A673 (cell line): Measurements from ENCODE around the gene FGF14.

Experiments
- EZH2 ChIP-seq: fragments of 200-600 bp; sonication (generic); IDR thresholded peaks from 2 replicates; pipeline ENCODE4 v1.6.1; 2017; ENCODE audit warnings: borderline replicate concordance, low read depth, mild to moderate bottlenecking, mixed read lengths, antibody characterized with exemption, low read length; ENCODE audit not compliant: poor library complexity, severe bottlenecking
- TF ChIP-seq, protein P1 (sequence below): fragments of 300-800, 200-600 bp; sonication (generic); conservative IDR thresholded peaks from 2 replicates; pipeline ENCODE4 v1.5.1; 2017; ENCODE audit warnings: low read depth, mild to moderate bottlenecking, antibody characterized with exemption, low read length, moderate library complexity, mixed read lengths

DNA sequence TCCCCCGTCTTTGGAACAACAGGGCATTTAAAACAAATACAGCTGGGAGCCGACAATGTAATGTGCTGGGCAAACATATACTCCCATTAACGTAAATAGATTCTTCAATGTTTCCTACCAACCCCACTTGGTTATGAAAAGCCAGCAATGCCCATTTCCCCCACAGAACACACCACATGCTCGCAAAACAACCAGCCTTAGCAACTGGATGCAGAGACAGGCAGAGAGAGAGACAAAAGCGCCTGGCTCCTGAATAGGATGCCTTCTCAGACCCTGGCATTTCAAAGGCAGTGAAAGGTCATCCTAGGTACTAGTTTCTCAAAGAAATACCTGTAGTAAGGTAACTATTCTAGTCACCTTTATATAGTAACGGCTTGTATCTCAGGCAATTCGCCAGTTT is 486.5 kb downstream of the FGF14 start:
- TF ChIP-seq, protein P1, sequence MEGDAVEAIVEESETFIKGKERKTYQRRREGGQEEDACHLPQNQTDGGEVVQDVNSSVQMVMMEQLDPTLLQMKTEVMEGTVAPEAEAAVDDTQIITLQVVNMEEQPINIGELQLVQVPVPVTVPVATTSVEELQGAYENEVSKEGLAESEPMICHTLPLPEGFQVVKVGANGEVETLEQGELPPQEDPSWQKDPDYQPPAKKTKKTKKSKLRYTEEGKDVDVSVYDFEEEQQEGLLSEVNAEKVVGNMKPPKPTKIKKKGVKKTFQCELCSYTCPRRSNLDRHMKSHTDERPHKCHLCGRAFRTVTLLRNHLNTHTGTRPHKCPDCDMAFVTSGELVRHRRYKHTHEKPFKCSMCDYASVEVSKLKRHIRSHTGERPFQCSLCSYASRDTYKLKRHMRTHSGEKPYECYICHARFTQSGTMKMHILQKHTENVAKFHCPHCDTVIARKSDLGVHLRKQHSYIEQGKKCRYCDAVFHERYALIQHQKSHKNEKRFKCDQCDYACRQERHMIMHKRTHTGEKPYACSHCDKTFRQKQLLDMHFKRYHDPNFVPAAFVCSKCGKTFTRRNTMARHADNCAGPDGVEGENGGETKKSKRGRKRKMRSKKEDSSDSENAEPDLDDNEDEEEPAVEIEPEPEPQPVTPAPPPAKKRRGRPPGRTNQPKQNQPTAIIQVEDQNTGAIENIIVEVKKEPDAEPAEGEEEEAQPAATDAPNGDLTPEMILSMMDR = no peak
- TF ChIP-seq EZH2 = no peak
